Hepatic stellate cell (primary cell): Measurements from ENCODE around the gene SRRT.
"Not testable (repeated sequence)": the region's sequence is repeated elsewhere in the genome, so short reads cannot be mapped to it uniquely, and the experiment has no call there.

Experiments
- DNase-seq: peaks from one replicate; pipeline ENCODE4 v3.0.0; 2011; ENCODE audit warnings: low spot score

SRRT gene

DNA sequence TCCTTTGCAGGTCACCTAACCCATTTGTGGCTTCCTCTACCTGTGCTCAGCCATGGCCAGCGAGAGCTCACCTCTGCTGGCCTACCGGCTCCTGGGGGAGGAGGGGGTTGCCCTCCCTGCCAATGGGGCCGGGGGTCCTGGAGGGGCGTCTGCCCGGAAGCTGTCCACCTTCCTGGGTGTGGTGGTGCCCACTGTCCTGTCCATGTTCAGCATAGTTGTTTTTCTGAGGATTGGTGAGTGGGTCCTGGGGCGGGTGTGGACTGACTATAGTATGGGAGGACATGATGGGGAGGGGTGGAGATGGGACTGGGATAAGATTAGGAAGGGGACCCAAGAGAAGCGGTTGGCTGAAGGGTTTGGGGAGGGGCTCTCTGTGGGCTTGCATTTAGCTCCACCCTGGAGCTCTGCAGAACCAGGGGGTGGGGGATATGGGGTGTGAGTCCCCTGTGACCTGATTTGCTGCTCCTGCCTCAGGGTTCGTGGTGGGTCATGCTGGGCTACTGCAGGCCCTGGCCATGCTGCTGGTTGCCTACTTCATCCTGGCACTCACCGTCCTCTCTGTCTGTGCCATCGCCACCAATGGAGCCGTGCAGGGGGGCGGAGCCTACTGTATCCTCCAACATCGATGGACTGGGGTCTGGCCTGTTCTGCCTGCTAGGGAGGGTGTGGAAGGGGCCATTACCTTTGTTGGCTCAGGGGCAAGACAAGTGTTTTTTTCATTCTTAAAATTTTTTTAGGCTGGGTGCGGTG is 20.6 kb upstream of the SRRT start:
- peak; percentile 1 for DNase-seq

DNA sequence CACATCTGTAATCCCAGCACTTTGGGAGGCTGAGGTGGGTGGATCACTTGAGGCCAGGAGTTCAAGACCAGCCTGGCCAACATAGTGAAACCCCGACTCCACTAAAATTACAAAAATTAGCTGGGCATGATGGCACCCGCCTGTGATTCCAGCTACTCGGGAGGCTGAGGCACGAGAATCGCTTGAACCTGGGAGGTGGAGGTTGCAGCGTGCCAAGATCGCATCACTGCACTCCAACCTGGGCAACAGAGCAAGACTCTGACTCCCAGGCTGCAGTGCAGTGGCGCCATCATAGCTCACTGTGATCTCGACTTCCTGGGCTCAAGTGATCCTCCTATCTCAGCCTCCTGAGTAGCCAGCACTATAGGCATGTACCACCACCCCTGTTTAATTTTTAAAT is 20.0 kb upstream of the SRRT start:
- DNase-seq: not testable (repeated sequence)

DNA sequence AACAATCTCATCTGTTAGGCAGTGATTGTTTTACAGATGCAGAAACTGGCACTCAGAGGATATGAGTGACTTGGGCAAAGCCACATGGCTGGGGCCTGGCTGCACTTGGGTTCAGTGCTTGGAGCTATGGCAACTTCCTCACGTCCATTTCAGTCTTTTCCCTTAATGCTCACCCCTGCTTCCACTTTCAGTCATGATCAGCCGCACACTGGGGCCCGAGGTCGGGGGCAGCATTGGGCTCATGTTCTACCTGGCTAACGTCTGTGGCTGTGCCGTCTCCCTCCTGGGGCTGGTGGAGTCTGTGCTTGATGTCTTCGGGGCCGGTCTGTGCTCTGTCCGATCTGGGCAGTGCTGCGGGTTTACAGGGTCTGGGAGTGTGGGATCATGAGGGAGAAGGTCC is 19.4 kb upstream of the SRRT start:
- no peak for DNase-seq

DNA sequence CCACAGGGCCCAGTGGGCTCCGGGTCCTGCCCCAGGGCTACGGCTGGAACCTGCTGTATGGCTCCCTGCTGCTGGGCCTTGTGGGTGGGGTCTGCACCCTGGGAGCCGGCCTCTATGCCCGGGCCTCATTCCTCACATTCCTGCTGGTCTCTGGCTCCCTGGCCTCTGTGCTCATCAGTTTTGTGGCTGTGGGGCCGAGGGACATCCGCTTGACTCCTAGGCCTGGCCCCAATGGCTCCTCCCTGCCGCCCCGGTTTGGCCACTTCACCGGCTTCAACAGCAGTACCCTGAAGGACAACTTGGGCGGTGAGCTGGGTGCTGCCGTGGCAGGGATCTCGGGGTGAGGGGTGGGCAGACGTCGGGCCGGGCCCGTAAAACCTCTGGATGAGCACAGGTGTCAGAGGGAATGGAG is 18.0 kb upstream of the SRRT start:
- DNase-seq: no peak

DNA sequence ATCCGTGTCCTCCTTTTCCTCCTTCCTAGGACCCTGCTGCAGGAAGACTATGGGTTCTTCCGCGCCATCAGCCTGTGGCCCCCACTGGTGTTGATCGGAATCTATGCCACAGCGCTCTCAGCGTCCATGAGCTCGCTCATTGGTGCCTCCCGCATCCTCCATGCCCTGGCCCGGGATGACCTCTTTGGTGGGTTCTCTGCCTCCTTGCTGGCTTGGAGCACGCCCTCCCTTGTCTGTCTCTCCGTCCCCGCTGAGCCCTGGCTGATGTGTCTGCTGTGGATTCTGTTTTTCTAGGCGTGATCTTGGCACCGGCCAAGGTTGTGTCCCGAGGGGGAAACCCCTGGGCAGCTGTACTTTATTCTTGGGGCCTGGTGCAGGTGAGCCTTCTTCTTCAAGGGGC is 15.0 kb upstream of the SRRT start:
- no peak for DNase-seq

DNA sequence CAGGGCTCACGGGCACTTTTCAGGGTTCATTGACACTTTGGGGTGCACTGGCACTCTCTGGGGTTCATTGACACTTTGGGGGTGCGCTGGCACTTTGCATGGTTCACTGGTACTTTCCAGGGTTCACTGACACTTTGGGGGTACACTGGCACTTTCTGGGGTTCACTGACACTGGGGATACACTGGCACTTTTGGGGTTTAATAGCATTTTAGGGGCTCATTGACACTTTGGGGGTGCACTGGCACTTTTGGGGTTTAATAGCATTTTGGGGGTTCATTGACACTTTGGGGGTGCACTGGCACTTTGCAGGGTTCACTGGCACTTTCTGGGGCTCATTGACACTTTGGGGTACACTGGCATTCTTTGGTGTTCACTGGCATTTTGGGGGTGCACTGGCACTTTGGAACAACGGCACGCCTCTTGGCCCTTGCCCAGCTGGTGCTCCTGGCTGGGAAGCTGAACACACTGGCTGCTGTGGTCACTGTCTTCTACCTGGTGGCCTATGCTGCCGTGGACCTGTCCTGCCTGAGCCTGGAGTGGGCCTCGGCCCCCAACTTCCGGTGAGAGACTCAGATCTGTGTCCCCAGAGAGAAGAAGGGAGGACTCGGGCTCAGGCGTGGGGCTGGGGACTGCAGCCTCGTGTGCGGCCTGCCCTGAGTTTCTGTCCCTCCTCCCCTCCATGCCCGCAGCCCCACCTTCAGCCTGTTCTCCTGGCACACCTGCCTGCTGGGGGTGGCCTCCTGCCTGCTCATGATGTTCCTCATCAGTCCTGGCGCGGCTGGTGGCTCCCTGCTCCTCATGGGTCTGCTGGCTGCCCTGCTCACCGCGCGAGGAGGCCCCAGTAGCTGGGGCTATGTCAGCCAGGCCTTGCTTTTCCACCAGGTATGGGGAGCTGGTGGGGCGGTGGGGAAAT is 13.9 kb upstream of the SRRT start:
- no peak for DNase-seq

DNA sequence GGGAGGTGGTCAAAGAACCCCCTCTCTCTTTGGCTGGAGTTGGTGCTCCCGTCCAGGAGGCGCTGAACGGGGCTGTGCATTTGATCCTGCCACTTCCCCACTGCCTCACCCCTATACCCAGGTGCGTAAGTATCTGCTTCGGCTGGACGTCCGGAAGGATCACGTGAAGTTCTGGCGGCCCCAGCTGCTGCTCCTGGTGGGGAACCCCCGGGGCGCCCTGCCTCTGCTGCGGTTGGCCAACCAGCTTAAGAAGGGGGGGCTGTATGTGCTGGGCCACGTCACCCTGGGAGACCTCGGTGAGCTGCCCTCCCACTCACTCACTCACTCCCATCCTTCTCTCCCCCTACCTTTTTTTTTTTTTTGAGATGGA is 13.3 kb upstream of the SRRT start:
- no peak for DNase-seq

DNA sequence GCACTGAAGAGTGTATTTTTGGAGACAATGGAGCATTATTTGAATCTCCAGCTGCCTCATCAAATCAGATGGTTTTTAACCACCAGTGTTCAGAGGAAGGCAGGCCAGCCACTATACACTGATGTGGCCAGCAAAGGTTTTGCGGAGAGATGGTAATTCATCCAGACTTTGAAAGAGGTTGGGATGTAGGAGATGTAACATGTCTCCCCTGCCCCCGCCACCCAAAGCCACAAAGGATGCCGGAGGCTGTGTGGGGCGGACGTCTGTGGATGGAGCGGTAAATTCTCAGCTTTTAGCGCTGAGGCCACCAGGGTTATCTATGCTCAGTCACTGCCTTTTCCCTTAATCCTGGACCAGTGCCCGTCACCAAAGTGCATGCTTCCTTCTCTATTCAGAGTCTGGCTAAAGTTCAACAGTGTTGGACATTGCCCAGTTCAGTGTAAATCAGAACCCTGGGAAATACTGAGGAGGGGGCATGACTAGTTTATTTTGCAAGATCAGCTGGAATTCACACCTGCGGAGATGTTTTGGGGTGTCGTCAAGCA is 11.4 kb upstream of the SRRT start:
- DNase-seq: no peak

DNA sequence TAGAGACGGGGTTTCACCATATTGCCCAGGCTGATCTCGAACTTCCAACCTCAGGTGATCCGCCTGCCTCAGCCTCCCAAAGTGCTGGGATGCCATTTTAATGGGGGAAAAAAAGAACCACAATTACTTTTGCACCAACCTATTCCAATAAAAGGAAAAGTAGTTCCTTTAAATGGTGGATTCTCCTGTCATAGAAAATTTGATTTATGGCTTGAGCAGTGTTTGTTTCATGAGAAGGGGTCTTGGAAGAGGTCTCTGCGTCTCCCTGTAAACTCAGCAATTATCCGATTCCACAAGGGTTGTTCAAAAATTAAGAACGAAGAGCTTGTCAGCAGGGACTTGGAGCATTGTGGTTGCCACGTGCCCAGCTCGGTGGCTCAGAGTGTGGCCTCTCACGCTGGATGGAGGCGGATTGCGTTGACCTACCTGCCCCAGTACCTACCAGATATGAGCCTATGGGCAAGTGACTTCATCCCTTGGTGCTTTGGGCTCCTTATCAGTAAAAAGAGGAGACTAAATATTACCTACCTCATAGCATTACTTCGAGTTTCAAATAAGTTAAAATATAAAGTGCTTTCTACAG is 10.5 kb upstream of the SRRT start:
- no peak for DNase-seq

DNA sequence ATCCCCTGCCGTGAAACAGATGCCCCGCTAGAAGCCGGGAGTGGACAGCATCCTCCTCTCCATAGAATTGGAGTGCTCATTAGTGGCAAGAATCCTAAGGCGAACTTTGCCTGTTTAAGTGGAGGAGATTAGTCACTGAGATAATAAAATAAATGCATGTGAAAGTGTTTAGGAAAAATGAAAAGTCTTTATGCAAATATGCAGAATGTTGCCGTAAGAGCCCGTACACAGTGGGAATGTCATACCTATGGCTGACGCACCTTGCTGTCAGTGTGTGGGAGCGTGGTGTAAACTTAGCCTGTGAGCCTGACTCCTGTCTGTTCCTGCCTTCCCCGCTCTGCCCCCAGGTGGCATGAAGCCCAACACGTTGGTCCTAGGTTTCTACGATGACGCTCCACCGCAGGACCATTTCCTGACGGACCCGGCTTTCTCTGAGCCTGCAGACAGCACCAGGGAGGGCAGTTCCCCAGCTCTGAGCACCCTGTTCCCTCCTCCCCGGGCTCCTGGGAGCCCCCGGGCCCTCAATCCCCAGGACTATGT is 9.5 kb upstream of the SRRT start:
- DNase-seq: no peak

DNA sequence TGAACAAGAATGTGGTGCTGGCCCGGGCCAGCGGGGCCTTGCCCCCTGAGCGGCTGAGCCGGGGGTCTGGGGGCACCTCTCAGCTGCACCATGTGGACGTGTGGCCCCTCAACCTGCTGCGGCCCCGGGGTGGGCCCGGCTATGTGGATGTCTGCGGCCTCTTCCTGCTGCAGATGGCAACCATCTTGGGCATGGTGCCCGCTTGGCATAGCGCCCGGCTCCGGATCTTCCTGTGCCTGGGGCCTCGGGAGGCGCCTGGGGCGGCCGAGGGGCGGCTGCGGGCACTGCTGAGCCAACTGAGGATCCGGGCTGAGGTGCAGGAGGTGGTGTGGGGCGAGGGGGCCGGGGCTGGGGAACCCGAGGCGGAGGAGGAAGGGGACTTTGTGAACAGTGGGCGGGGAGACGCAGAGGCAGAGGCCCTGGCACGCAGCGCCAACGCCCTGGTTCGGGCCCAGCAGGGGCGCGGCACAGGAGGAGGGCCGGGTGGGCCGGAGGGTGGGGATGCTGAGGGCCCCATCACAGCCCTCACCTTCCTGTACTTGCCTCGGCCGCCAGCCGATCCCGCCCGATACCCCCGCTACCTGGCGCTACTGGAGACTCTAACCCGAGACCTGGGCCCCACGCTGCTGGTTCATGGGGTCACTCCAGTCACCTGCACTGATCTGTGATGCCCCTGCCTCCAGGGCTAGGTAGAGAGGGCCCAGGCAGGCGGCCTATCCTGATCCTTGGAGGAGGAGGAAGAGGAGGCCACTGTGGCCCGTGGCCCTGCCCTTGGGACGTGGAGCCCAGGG is 8.8 kb upstream of the SRRT start:
- DNase-seq: no peak

DNA sequence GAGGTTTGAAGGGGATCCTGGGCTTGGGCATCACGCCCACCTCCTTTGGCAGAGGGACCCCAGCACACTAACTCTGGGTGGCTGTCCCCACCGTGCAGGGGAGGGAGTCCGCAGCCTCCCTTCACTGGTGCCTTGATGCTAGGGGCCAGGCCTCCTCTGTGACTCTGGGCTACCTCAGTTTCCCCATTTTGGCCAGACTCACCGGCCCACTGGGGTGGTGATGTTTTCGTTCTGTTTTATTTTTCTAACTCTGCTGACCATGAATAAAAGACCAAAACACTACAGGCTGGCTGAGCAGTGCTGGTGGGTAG is 8.2 kb upstream of the SRRT start:
- DNase-seq: no peak

DNA sequence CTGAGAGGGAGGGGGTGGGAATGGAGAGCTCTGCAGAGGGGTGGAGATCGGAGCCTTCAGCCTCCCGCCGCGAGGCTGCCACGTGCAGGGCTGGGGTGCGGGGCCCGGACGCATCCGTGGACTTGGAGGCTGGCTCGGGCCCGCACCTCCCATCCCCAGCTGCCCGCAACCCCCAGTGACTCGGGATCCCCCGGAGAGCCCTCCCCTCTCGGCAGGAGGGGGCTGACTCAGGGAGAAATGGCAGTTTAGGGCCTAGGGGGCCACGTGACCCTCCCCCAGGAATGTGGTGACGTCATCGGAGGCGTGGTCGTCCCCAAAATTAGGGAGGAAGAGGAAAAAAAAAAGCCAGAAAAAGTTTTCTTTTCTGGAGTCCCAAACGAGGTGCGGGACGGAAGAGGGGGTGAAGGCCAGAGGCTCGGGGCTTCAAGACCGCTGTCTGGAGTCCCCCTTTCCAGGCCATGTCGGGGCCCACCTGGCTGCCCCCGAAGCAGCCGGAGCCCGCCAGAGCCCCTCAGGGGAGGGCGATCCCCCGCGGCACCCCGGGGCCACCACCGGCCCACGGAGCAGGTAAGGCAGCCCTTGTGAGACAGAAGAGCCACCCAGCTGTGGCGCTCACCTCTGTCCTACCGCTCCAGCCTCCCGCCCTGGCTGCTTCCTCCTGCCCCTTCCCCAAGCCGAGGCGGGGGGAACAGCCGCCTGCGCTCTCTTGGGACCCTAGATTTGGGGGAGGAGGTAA is 7.7 kb upstream of the SRRT start, which contains the start of gene TRIP6:
TRIP6 (plus strand) TSS at position 348 of the 736 bp plus-strand sequence; CDS start at position 459, 111 bp downstream.
- peak; percentile 99 for DNase-seq

DNA sequence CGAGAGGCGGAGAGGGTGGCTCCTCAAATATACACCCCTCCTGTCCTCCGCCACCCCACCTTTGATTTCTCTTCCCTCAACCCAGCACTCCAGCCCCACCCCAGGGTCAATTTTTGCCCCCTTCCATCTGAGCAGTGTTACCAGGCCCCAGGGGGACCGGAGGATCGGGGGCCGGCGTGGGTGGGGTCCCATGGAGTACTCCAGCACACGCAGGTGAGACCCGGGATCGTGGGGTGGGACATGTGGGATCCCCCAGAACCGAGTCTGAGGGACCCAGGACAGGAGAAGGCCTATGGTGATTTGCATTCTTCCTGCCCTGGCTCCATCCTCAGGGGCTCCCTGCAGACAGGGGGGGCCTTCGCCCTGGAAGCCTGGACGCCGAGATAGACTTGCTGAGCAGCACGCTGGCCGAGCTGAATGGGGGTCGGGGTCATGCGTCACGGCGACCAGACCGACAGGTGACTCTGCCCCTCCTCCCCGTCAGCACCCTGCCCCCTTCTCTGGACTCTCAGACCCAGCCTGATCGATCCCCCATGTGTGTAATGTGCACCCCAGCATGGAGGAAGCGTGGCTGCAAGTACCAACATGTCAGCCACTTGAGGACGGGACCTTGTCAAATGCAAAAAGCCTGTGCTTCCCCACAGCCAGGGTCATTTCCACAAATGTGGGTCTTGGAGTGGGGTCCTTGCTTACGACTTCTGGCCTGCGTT is 7.0 kb upstream of the SRRT start:
- no peak for DNase-seq

DNA sequence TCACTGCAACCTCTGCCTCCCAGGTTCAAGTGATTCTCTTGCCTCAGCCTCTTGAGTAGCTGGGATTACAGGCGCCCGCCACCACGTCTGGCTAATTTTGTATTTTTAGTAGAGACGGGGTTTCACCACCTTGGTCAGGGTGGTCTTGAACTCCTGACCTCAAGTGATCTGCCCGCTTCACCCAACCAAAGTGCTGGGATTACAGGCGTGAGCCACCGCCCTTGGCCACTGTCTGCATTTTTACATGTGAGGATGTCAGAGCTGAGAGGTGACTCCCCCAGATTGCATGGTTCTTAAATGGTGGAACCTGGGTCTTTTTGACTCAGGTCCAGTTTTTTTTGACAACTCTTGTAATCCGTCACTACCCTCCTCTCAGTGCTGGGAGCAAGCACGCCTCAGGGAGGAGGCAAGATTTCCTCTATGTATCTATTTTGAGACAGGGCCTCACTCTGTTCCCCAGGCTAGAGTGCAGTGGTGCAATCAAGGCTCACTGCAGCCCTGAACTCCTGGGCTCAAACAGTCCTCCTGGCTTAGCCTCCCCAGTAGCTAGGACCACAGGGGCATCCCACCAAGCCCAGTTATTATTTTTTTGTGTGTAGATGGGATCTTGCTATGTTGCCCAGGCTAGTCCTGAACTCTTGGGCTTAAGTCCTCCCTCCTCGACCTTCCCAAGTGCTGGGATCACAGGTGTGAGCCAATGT is 1.2 kb upstream of the SRRT start:
- no peak for DNase-seq

DNA sequence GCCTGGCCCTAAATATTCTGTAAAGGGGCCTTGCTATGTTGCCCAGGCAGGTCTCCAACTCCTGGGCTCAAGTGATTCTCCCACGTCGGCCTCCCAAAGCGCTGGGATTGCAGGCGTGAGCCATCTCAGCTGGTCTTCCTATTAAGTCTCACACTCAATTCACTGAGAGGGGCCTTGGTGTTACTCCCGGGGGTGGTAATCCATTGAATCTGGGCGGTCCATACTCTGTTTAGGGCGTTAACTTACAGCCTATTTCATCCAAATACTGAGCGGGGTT is 665 bp upstream of the SRRT start:
- DNase-seq: no peak

DNA sequence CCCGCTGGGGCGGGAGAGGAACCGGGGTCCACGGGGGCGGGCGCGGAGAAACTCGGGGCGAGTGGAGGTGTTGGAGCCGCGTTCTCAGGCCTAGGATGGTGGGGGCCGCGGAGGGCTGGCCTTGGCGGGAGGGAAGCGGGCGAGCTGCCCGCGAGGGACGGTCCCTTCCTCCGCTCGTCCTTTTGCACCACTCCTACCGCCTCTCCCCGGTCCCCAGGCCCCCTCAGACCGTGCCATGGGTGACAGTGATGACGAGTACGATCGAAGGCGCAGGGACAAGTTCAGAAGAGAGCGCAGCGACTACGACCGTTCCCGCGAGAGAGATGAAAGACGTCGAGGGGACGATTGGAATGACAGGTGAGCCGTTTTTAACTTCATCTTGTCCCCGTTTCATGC is 451 bp downstream of the SRRT start:
- peak; percentile 55 for DNase-seq

DNA sequence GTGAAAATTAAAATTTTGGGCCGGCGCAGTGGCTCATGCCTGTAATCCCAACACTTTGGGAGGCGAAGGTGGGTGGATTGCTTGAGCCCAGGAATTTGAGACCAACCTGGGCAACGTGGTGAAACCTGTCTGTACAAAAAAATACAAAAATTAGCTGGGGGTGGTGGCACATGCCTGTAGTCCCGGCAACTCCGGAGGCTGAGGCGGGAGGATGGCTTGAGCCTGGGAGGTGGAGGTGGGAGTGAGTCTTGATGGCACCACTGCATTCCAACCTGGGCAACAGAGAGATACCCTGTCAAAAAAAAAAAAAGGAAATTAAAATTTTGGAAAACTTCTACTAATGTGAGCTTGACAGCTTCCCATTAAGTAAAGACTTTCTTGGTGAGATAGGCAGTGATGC is 3.1 kb downstream of the SRRT start:
- no peak for DNase-seq

DNA sequence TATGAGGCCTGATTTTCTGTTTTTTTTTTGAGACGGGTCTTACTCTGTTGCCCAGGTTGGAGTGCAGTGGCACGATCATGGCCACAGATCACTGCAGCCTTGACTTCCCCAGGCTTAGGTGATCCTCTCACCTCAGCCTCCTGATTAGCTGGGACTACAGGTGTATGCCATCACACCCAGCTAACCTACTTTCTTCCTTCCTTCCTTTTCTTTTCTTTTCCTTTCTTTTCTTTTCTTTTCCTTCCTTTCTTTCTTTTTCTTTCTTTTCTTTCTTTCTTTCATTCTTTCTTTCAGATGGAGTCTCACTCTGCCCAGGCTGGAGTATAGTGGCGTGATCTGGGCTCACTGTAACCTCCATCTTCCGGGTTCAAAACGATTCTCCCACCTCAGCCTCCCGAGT is 3.8 kb downstream of the SRRT start:
- no peak for DNase-seq

DNA sequence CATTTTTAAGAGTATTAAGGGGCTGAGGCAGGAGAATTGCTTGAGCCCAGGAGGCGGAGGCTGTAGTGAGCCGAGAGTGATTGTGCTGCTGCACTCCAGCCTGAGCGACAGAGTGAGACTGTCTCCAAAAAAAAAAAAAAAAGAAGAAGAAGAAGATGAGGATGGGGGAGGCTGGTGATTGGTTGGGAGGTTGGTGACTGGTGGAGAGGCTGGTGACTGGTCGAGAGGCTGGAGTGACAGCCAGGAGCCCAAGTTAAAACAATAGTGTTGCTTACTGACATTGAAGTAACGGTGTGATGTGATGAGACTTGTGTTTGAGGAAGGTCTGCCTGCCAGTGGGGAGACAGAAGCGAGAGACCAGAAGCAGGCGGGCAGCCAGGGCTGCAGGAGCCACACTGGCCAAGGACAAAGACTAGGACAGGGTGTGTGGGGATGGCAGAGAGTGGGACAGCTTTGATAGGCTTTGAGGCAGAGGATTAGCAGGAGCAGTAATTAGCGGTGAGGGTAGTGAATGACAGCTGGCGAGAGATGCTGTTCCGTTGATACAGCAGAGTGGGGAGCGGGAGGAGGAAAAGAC is 4.9 kb downstream of the SRRT start:
- no peak for DNase-seq
